Testis (tissue), 2 donors: ENCODE results near the gene TTLL12.

Experiments used
- POLR2A ChIP-seq: fragments of 450-650 bp; IDR thresholded peaks from one replicate; pipeline ENCODE4 v1.6.1; 2017; ENCODE audit warnings: antibody characterized with exemption, mild to moderate bottlenecking, moderate library complexity
- TF ChIP-seq, protein P1 (sequence below), 3 experiments: fragments of 450-650 bp in 2 of 3; fragments of 200-600 bp in 1 of 3; sonication (generic) in 1 of 3; IDR thresholded peaks; one replicate each; pipeline ENCODE4 v1.5.1; 2016 to 2019; ENCODE audit warnings: antibody characterized with exemption in 3 of 3, mild to moderate bottlenecking in 2 of 3, moderate library complexity in 1 of 3

DNA sequence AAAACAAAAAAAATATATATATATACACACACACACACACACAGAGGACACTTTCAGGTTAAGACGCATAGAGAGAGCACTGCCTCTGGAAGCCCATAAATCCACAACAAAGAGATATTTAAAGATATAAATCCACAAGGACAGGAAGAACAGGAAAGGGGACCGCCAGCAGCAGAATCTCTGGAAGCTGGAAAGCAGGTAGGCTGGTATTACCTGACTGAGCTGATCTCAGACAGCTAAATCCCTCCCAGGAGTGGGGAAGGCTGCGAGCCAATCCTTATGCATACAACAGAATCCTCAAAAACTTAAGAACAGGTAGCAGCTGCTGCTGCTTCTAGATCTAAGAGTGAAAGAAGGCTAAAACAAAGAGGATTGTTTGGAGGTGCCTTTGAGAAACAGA lies 42.0 kb downstream of the TTLL12 start:
- TF ChIP-seq, protein P1, sequence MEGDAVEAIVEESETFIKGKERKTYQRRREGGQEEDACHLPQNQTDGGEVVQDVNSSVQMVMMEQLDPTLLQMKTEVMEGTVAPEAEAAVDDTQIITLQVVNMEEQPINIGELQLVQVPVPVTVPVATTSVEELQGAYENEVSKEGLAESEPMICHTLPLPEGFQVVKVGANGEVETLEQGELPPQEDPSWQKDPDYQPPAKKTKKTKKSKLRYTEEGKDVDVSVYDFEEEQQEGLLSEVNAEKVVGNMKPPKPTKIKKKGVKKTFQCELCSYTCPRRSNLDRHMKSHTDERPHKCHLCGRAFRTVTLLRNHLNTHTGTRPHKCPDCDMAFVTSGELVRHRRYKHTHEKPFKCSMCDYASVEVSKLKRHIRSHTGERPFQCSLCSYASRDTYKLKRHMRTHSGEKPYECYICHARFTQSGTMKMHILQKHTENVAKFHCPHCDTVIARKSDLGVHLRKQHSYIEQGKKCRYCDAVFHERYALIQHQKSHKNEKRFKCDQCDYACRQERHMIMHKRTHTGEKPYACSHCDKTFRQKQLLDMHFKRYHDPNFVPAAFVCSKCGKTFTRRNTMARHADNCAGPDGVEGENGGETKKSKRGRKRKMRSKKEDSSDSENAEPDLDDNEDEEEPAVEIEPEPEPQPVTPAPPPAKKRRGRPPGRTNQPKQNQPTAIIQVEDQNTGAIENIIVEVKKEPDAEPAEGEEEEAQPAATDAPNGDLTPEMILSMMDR (IDR thresholded peaks at IDR 0.05) = no peak
- no peak for TF ChIP-seq POLR2A
